Measurements from ENCODE around the gene CCDC57.

- TF ChIP-seq, protein P1, sequence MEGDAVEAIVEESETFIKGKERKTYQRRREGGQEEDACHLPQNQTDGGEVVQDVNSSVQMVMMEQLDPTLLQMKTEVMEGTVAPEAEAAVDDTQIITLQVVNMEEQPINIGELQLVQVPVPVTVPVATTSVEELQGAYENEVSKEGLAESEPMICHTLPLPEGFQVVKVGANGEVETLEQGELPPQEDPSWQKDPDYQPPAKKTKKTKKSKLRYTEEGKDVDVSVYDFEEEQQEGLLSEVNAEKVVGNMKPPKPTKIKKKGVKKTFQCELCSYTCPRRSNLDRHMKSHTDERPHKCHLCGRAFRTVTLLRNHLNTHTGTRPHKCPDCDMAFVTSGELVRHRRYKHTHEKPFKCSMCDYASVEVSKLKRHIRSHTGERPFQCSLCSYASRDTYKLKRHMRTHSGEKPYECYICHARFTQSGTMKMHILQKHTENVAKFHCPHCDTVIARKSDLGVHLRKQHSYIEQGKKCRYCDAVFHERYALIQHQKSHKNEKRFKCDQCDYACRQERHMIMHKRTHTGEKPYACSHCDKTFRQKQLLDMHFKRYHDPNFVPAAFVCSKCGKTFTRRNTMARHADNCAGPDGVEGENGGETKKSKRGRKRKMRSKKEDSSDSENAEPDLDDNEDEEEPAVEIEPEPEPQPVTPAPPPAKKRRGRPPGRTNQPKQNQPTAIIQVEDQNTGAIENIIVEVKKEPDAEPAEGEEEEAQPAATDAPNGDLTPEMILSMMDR (IDR thresholded peaks at IDR 0.05; ENCODE audit: low read depth, low read length): no peak
- TF ChIP-seq EZH2phosphoT487 (IDR thresholded peaks at IDR 0.05; ENCODE audit: low read depth): no peak
Measured at GRCh38 chr17:82200743-82201497, 11.7 kb downstream of the CCDC57 start.

Measured in OCI-LY3 (cell line).